Measurements from ENCODE around the gene ILRUN. TPM values are rescaled to one million over a fixed set of nuclear protein-coding genes. Genes with fewer than 3 reads are reported as not detected.
"Not testable (repeated sequence)": the region's sequence is repeated elsewhere in the genome, so short reads cannot be mapped to it uniquely, and the experiment has no call there.

ILRUN gene
- total RNA-seq, 1 donor from 2014 or later, result 49.0 TPM

- no peak for ATAC-seq
These were observed 923 bp upstream of the ILRUN start for GRCh38 chr6:34697544-34697836.

- peak; percentile 44 for ATAC-seq
These were observed 303 bp downstream of the ILRUN start for GRCh38 chr6:34696189-34696738.

DNA sequence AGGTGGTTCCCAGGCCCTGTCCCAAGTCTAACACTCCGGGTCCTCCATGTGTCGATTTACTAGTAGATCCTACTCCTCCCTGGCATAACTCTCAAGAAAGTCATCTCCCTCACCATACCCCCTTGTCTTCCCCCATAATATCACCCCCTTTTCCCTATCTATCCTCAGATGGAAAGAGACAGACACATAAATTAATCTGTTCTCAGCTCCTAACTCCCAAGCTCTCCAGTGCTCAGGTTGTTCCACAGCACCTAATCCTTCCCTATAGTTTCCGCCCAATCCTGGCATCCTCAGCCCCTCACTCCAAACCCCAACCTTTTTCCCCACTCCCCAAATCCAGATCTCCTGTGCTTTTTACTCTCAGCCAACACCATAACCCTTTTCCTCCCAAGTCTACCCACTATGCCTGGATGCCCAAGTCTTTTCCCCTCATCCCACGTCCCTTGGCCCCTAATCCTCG lies 808 bp downstream of the ILRUN start:
- no peak for ATAC-seq

- peak; percentile 27 for ATAC-seq
These were observed 4.3 kb downstream of the ILRUN start for GRCh38 chr6:34692280-34692679.

DNA sequence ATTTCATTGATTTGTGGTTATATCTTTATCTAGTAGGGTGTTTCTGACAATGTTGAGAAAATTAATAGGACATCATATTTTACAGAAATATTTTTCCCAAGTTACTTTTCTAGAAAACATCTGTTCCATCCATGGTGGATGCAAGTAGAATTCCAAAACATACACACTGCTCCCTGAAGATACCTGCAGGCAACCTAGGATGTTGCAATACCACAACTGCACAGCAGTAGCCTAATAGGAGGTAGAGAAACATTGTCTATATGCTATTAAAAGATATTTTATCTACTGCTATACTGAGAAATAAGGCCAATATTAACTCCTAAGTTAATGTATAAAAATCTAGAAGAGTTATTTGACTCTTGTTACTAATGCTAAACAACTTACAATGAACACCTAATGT lies 6.8 kb downstream of the ILRUN start:
- no peak for ATAC-seq

GRCh38 chr6:34688956-34689355 lies 7.6 kb downstream of the ILRUN start:
- ATAC-seq, result no peak

DNA sequence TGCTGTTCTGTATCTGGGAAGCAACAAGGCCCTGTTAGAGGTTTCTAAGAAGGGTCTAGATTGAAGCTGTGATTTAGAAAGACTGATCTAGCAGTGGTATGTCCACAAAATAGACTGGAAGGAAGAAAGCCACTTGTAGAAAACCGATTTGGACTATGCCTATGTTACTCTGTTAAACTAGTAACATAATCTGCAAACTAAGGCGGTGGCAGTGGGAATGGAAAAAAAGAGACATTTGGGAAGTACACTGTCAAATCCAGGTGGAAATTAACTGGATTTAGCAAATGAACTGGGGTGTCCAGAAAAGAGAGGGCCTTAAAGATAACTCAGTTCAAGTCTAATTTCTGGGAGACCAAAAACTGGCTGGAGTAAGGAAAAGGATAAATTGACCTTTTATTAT lies 11.6 kb downstream of the ILRUN start:
- ATAC-seq, result no peak

GRCh38 chr6:34684364-34684763 lies 12.2 kb downstream of the ILRUN start:
- ATAC-seq, result no peak

GRCh38 chr6:34680802-34681515 lies 15.6 kb downstream of the ILRUN start:
- no peak for ATAC-seq

DNA sequence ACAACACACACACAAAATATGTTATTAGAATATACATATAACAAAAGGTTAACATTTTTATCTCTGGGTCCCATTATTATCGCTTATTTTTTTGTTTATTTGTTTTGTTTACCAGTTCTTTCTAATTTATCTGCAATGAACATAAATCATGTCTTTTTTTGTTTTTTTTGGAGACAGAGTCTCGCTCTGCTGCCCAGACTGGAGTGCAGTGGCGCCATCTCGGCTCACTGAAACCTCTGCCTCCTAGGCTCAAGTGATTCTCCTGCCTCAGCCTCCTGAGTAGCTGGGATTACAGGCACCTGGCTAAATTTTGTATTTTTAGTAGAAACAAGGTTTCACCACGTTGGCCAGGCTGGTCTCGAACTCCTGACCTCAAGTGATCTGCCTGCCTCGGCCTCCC lies 16.3 kb downstream of the ILRUN start:
- ATAC-seq, result not testable (repeated sequence)

DNA sequence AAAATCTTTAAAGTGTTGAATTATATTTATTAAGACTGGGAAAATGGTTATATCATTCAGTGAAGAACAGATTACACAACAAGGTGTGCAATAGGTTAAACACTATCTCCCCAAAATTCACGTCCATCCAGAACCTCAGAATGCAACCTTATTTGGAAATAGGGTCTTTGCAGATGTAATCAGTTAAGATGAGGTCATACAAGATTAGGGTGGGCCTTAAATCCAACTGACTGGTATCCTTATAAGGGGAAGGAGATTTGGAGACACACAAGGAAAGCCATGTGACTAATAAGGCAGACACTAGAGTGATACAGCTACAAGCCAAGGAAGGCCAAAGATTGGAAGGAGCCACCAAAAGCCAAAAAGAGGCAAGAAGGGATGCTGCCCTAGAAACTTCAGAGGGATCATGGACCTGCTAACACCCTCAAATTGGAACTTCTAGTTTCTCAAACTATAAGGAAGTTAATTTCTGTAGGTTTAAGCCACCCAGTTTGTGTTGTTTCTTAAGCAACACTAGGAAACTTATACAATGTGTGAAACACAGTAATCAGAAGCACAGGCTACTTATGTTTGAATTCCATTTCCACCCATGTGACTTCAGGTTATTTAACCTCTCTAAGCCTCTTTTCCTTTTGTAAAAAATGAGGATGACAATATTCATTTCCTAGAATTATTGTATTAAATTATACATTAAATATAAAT lies 16.9 kb downstream of the ILRUN start:
- no peak for ATAC-seq

DNA sequence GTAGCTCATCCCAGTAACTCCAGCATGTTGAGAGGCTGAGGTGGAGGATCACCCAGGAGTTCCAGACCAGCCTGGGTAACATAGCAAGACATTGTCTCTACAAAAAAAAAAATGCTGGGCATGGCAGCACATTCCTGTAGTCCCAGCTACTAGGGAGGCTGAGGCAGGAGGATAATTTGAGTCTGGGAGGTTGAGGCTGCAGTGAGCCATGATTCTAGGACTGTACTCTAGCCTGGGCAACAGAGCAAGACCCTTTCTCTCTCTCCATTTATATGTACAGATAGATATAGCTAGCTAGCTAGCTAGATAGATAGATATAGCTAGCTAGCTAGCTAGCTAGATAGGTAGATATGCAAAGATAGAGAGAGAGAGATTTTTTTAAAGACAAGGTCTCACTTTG lies 20.4 kb downstream of the ILRUN start:
- ATAC-seq, result no peak

GRCh38 chr6:34674930-34675329 lies 21.6 kb downstream of the ILRUN start:
- ATAC-seq, result not testable (repeated sequence)

DNA sequence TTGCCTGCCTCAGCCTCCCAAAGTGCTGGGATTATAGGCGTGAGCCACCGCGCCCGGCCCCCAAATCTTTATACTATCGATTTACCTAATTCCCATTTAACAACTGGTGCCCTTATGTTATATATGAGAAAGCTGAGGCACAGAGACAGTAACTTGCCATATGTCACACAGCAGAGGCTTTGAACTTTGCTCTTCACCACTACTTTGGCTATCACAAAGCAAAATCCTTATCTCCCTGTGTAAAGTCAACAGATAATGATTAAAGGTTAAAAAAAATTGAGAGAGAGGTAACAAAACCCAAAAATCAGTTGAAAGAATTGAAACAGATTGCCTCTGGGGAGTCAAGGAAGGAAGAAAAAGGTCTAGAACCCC lies 22.3 kb downstream of the ILRUN start:
- no peak for ATAC-seq

GRCh38 chr6:34673064-34673463 lies 23.5 kb downstream of the ILRUN start:
- ATAC-seq, result no peak

DNA sequence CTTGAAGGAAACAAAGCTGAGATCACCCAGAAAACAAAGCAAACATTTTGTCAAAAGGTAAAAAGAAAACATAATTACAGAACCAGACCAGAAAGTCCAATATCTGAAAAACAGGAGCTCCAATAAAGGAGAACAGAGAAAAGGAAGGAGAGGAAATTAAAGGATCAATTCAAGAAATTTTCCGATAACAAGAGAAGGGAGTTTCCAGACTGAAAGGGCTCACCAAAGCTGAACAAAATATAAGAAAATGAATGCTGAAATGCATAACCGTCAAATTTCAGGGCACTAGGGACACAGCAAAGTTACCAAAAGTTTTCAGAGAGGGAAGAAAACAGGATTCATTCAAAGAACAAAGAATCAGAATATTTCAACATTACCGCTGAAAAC lies 23.9 kb downstream of the ILRUN start:
- no peak for ATAC-seq

DNA sequence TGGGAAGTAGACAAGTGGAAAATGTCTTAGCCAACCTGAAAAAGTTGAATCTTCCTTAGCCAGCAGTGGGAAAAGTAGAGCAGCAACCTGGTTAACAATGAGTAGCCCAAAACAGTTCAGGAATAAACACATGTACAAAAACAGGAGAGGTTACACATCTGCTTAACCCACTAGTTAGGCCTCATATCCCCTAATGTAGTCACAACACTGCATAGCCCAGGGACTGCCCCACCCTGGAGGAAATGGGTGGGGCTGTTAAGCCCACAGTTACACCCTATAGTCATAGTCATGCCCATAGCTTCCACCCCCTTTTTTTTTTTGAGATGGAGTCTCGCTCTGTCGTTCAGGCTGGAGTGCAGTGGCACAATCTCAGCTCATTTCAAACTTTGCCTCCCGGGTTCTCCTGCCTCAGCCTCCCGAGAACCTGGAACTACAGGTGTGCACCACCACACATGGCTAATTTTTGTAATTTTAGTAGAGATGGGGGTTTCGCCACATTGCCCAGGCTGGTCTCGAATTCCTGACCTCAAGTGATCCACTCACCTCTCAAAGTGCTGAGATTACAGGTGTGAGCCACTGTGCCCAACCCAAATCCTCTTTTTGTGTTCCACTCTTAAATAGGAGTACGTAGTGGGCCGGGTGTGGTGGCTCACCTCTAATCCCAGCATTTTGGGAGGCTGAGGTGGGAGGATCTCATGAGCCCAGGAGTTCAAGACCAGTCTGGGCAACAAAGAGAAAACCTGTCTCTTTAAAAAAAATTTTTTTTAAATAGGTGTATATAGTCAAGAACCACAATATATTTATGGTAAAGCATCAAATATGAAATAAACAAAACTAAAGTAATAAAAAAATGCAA lies 24.5 kb downstream of the ILRUN start:
- peak; percentile 98 for ATAC-seq

GRCh38 chr6:34671367-34671766 lies 25.2 kb downstream of the ILRUN start:
- no peak for ATAC-seq

DNA sequence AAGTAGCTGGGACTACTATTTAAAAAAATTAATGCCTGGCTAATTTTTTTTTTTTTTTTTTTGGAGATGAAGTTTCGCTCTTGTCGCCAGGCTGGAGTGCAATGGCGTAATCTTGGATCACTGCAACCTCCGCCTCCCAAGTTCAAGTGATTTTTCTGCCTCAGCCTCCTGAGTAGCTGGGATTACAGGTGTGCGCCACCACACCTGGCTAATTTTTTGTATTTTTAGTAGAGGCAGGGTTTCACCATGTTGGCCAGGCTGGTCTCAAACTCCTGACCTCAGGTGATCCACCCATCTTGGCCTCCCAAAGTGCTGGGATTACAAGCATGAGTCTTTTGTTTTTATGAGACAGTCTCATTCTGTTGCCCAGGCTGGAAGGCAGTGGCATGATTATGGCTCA lies 27.8 kb downstream of the ILRUN start:
- ATAC-seq, result not testable (repeated sequence)

DNA sequence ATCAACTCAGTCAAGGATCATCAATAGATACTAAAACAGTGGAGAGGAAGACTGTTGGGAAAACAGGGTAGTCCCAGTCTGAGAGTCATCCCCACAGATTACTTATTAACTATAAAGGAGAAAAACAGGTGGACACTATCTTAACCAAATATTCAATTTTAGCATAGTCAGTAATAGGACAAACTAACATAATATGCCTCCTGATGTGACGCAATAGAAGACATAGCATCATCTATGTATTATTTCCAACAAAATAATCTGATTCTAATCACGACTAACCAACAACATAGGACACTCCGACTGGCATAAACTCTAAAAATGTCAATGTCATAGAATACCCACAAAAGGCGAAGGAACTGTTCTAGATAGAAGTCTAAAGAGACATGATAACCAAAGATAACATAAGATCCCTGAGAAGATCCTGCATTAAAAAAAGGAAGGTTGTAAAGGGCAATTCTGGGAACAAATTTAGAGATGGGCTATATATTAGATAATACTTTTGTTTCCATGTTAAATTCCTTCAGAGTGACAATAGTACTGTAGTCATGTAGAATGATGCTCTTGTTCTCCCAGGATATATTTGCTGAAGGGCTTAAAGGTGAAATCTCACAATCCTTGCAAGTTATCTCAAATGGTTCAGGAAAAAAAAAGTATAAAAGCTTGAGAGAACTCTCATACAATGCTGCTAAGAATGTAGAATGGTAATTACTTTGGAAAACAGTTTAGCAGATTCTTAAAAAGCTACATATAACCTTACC lies 28.9 kb downstream of the ILRUN start:
- no peak for ATAC-seq

DNA sequence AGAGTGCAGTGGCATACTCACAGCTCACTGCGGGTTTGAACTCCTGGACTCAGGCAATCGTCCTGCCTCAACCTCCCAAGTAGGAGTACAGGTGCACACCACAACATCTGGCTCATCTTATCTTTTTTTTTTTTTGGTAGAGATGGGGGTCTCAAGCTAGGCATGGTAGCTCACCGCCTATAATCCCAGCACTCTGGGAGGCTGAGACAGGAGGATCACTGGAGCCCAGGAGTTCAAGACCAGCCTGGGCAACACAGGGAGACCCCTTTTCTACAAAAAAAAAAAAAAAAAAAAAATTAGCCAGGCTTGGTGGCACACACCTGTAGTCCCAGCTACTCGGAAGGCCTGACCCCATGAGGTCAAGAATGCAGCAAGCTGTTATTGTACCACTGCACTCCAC lies 31.5 kb downstream of the ILRUN start:
- ATAC-seq, result no peak

GRCh38 chr6:34664256-34664971 lies 32.2 kb downstream of the ILRUN start:
- no peak for ATAC-seq

Data from esophagus mucosa (tissue), 1 donor.